Kidney epithelial cell (primary cell): ENCODE results near the gene YTHDF1. TPM values are rescaled to one million over a fixed set of nuclear protein-coding genes. Genes with fewer than 3 reads are reported as not detected.

Source experiments
- DNase-seq: peaks from one replicate; pipeline ENCODE4 v3.0.0-alpha.2; 2010; ENCODE audit warnings: low read depth
- H3K27me3 ChIP-seq: 2 replicates; pipeline ENCODE4 v1.6.0; 2011; ENCODE audit warnings: low read length; ENCODE audit not compliant: control insufficient read depth, insufficient read depth
- H3K36me3 ChIP-seq: 2 replicates; pipeline ENCODE4 v1.5.1; 2011; ENCODE audit warnings: low read length; ENCODE audit not compliant: control insufficient read depth, insufficient read depth
- H3K4me3 ChIP-seq: 2 replicates; pipeline ENCODE4 v1.5.1; 2011; ENCODE audit warnings: low read depth, mild to moderate bottlenecking, control low read depth, low read length
- CTCF ChIP-seq: IDR thresholded peaks from 2 replicates; pipeline ENCODE4 v1.5.1; 2011; ENCODE audit warnings: mild to moderate bottlenecking, moderate library complexity, low read length, control low read depth, inconsistent platforms; ENCODE audit not compliant: insufficient read depth, poor library complexity, severe bottlenecking
- total RNA-seq: library from RNA; depleted of rRNA; stranded (reverse); fragments of >200 nt; gene quantifications from 2 replicates; pipeline ENCODE4 v1.2.3, GENCODE V29; 2015

YTHDF1 gene
- total RNA-seq, 1 donor from 2014 or later, result 54.8 TPM

GRCh38 chr20:63166193-63167020 lies 49.5 kb downstream of the YTHDF1 start:
- H3K4me3 ChIP-seq, result no peak overlapping the region
- H3K36me3 ChIP-seq, result no peaks in the 10 kb centered on the region
- DNase-seq, result no peak
- H3K27me3 ChIP-seq, result peaks cover 16% of the 10 kb centered on the region
- no peak for TF ChIP-seq CTCF

GRCh38 chr20:63165356-63166192 lies 50.4 kb downstream of the YTHDF1 start:
- Histone ChIP-seq H3K27me3 (peaks cover 10% of the 10 kb centered on the region), H3K4me3 (no peak overlapping the region), H3K36me3 (no peaks in the 10 kb centered on the region)
- no peak for DNase-seq
- no peak for TF ChIP-seq CTCF

- Histone ChIP-seq H3K27me3 (peaks cover 10% of the 10 kb centered on the region), H3K36me3 (no peaks in the 10 kb centered on the region), H3K4me3 (no peak overlapping the region)
- DNase-seq, result no peak
- TF ChIP-seq CTCF, result no peak
Measured at GRCh38 chr20:63164484-63165355, 51.2 kb downstream of the YTHDF1 start.

GRCh38 chr20:63163596-63164483 lies 52.1 kb downstream of the YTHDF1 start:
- no peak for DNase-seq
- H3K4me3 ChIP-seq, result no peak overlapping the region
- no peaks in the 10 kb centered on the region for H3K36me3 ChIP-seq
- TF ChIP-seq CTCF, result no peak
- H3K27me3 ChIP-seq, result peaks cover 10% of the 10 kb centered on the region

GRCh38 chr20:63163171-63163570 lies 52.8 kb downstream of the YTHDF1 start:
- no peaks in the 10 kb centered on the region for H3K36me3 ChIP-seq
- no peak for TF ChIP-seq CTCF
- H3K27me3 ChIP-seq, result peaks cover 10% of the 10 kb centered on the region
- no peak for DNase-seq
- H3K4me3 ChIP-seq, result no peak overlapping the region
